Stimulated activated CD4-positive, alpha-beta T cell treated with anti-CD3 and anti-CD28 coated beads, TNF-alpha, amount 100 ng/mL, for 48 hours (primary cell): Measurements from ENCODE around the gene IRF2BP2.

Experiments
- DNase-seq, 3 donors: peaks; one replicate each; pipeline ENCODE4 v3.0.0-alpha.2; 2020; ENCODE audit warnings: low read depth in 3 of 3

IRF2BP2 gene

DNA sequence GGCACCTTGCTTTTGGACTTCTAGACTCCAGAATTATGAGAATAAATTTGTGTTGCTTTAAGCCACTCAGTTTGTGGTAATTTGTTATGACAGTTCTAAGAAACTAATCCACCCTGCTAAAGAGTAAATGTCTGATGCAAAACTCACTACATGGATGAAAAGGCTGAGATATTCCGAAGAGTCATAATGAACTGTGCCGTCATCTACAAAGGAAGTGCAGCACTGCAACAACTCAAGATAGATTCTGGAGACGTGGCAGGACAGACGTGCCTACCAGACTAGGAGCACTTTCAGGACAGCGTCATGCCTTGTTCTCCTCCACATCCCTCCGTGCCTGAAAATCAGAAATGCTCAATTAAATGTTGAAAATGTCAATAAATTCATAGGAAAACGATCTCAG is 24.4 kb upstream of the IRF2BP2 start:
- DNase-seq = no peak

DNA sequence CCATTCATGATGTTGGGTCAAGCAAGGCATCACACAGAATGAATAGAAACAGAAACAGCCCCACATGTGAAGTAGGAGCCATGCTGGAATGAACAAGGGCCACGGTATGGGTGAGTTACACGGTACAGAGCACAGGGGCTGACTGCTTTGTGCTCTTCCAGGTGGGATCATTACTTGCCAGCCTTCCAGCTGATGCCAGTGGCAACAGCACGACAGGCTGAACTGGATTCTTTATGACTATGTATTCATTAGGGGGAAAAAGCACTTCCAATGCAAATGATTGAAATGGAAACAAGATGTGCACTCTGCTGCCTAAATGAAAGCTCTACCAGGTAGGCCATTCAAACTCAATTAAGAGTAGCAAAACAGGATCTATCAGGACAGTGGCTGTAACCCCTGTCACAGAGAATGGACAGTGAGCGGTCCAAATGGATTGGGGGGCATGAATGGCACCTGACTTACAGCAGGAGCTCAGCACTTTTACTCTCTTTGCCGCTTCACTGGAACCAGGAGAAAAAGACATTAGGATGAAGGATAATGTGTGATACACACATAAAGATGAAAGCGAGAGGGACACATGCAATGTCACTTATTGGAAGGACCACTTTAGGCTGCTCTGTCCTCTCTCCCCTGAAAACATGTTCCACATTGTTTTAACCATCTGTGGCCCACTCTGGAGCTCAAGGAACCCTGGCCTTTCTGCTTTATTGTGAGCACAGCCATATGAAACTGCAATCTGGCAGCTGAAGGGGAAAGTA is 23.4 kb upstream of the IRF2BP2 start:
- DNase-seq = no peak

DNA sequence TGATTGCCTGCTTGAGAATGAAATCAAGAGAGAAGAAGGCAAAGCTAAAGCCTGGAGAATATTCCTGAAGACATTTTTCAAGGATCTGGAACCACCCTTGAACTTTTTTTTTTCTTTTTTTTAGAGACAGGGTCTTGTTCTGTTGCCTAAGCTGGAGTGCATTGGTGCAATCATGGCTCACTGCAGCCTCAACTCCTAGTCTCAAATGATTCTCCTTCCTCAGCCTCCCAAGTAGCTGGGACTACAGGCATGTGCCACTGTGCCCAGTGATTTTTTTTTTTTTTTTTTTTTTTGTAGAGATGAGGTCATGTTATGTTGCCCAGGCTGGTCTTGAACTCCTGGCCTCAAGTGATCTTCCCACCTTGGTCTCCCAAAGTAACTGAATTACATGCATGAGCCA is 22.2 kb upstream of the IRF2BP2 start:
- no peak for DNase-seq

DNA sequence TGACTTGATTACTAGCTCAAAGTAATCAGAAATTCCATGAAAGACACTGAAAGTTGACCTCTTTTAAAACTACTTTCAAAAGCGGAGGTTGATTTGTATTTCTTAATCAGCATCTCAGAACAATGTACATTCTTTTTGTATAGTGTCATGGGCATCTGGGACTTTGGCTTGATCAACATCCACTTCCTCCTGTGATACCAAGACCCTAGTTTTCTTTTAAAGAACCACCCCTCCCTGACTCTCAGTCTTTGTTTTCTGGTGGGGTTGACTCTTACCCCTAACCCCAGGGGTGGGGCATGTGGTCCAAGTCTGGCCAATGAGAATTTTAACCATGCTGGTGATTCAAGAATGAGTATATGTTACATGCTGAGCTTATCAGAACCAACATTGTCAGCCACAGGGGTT is 21.7 kb upstream of the IRF2BP2 start:
- no peak for DNase-seq

DNA sequence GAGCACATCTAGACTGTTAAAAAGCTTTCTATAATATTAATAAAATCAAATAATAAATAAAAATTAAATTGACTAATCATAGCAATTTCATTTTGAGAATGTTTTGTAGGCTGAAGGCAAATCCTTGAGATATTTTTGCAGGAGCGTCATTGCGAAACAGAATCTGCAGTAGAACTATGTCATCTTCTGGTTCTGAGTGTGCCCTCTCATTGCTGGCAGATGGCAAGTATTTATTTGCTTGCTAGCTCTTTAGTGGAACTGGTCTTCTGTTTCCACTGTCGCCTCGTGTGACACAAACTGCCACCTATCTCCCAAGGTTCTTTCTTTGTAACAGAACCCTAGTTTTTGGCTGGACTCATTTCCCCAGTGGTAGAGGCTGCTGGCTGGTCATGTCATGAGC is 19.0 kb upstream of the IRF2BP2 start:
- no peak for DNase-seq

DNA sequence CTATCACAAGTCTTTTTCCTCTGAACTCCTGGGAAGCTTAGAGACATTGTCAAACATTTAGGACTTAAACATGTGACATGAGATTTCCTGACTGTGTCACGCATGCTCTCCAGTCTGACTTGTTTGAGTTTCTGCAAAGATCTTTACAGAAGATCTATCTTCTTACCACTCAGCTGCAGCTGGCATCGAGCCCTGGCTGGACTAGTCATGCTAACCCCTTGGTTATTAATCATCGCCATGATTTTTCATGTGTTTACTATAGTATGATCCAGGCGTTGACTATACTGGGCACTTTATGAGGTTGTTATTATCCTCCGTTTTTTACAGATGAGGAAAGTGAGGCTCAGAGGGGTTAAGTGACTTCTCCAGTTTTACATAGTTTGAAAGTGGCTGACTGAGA is 18.1 kb upstream of the IRF2BP2 start:
- no peak for DNase-seq

DNA sequence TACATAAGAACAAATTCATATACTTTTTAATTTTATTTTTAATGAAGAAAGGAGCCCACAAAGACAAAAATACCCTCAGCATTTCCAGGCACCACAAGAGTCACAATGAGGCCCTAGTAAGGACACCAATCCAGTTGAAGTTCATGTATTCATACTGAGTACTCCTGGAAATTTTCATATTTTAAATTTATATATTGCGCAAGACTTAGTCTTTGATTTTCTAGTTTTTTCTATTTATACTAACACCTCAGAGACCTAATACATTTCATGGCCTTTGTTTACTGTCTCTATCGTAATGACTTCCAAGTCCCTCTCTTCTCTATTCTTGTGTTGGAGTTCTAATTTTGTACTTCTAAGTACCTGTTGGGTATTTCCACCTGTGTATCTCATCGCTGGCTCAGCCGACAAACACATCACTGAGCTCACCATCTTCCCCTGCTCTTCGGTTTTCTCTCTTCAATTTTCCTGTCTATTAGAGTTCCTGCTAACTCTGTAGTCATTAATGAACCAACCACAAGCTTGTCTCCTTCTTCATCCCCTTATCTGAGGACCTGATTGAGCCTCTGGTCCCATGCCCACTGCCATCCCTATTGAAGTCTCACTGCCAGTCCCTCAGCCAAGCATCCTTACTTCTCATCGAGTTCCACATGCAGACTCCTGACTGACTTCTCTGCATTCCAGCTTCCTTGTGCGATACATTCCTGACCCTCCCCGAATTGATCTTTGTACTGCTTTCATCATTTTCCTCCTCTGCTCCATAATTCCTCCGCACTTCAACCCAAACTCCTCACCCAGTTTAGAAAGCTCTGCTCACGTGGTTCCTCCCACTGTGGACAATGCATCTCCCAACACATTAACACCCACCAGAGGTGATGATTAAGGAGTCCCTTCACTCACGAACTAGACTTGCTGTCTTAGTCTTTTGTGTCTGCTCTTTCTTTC is 17.3 kb upstream of the IRF2BP2 start:
- no peak for DNase-seq

DNA sequence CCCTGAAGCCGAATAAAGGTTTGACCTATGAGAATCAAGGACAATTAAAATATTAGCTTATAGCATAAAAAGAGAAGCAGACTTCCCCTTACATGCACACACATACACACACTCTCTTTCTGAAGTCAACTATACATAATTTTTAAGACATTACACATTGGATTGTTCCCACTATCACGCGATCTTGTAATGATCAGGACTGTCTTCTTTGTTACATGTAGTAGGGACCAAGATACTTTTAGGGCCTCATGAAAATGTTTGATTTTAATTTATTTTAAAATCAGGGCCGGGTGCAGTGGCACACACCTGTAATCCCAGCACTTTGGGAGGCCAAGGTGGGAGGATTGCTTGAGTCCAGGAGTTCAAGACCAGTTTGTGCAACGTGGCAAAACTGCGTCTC is 16.4 kb upstream of the IRF2BP2 start:
- DNase-seq = no peak

DNA sequence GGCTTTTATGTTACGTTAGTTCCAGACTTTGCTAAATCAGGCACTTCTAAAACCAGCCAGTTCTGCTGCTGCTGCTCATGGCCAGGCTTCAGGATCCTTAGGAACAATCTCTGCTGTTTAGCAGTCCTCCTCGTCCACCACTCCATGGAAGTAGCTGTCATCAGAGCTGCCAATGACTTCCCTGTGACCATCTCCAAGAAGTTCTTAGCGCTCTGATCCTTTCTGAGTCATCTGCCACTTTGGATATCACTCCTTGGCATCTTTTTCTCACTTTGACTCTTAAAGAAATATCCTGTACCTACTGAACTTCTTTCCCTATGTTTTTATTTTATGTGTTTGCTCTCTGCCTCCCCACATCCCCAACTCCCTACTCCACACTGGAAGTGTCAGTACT is 14.7 kb upstream of the IRF2BP2 start:
- no peak for DNase-seq

DNA sequence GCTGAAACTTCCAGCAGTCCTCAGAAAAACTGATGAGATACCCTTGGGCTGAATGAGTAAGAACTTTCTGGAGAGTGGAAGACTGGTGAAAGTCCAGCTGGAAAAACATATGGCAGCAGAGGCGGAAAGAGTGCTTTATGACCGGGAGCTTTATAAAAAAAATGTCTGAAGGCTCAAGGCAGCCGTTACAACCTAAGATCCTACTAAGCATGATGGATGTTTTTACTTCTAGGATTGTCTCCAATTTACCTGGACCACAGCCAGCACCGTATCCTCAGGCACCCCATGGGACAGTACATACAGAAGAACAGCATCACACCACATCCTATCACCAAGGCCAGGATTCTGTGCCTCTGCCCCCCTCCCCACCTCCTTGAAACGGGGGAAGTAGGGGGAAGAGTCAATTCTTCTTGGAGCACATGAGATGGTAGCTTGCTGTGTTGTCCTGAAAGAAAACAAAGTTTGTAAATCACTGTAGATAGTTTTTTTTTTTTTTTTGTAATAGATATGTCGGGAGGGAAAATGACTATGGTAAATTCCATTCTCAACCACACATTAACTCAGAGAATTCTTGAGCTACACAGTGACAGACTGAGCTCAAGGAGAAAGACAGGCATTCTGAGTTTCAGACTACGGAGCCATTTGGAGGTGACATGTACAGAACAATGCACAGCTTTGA is 11.8 kb upstream of the IRF2BP2 start:
- no peak for DNase-seq

DNA sequence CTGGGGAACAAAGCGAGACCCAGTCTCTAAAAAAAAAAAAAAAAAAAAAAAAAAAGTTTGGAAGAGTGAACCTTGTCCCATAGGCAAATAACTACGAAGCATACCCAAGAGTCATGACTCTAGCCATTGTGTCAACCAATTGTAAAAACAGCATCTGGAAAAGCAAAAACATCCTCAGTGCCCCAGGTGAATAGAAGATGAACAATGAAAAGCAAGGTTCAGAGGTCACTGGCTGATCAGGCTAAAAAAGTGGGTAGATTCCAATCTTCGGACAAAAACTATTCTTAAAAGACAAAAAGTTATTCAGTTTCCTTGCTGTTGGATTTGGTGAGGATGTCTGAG is 11.1 kb upstream of the IRF2BP2 start:
- DNase-seq = no peak

DNA sequence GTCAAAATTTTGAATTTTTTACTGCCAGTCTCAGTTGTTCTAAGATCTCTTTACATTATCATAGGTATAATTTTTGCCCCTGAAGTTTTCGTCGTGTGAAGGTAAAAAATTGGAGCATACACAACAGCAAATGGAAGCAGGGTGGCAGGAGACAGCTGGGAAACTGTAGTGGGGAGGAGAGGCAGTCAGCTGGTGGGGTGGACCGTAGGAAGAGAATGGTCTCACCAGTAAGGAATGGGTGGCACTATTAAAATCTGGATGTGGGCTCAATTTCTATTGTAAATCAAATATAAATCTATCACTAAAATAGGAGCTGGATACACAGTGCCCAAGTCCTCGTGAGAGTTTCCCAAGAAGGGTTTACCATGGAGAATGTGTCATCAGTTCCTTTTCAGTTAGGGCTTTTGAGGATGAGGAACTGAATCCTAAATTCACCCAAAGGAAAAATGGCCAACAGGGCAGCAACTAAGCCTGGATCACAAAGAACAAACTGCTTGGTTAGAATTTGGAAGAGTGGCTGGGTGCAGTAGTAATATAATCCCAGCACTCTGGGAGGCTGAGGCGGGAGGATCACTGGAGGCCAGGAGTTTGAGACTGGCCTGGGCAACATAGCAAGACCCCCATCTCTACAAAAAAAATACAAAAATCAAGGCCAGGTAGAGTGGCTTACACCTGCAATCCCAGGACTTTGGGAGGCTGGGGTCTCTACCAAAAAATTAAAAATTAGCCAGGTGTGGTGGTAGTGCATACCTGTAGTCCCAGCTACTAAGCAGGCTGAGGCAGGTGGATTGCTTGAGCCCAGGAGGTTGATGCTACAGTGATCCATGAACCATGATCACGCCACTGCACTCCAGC is 10.5 kb upstream of the IRF2BP2 start:
- no peak for DNase-seq

DNA sequence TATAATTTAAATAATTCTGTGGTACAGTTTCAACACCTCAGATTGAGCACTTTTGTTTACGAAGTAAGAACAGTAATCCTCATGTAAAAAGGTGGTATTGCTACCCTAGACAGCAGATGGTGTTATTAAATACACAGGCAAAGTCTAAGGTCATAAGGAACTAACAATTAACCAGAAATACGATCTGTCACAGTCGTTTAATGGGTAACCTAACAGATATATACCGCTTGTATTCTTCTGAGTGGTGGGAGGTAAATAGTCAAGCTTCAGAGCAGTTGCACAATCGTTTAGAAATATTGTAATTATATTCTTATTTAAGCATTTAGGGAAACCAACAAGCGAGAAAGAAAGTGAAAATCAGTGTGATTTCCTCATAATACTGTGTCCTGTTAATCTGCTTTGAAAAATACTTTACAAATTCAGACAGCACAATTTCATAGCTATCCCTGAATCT is 9.8 kb upstream of the IRF2BP2 start:
- DNase-seq = no peak

DNA sequence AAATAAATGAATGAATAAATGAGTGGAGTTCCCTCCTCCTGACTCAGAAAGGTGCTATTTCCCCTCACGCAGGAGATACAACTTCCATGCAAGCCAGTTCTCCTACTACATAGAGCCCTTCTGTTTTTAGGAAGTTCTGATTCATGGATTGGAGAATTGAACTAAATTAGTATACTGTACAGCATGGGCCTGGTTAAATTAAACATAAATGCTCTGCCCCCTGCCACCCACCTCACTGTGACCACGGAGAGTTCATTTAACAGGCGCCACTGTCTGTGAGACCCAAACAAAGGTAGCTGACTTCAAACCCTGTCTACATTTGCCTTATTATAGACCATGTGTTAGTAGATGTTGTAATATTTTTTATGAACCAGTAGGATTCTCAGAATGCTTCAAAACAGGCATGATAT is 9.1 kb upstream of the IRF2BP2 start:
- DNase-seq = no peak

DNA sequence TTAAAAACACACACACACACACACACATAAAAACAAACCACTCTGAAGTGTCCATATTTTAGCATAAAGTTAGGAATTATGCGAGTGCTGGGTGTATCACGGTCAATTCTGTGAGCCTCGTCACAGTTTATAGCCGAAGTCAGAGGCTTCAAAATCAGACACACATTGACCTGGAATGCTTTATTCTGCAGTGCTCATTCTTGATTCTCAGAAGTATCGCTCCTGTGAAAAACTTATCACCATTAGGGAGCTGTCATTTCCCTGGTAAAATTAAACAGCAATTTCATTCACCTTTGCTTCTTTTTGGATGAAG is 8.7 kb upstream of the IRF2BP2 start:
- DNase-seq = no peak

DNA sequence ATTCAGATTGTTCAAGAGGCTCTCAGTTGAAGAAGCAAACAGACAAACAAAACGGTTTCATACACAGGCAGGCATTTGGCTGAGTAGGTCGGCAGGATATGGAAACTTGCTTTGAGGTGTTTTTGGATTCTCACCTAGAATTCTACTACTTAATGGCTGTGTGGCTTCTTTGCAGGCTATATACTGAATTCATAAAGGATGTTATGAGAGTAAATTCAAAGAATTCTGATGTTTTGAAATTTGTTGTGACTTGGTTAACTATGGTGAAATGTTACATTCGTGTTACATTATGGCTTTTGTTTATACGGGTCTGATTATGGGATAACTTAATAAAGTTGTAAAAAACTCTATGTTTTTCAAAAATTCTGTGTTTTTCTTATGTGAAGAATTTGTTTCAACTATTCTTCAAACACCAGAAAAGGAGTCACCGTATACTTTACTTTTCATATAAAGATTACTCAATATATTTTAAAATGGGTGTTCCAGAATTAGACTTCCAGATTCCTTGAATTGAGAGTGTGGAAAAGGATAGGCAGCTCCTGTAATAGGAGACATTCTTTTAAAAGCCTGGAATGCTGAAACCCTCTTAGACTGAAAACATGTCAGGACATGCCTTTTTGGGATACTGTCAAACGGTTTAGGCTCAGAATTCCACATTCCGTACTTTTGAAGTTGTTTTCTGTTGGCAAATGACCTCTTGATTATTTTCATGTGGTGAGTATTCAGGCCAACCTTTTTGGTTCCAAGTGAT is 8.2 kb upstream of the IRF2BP2 start:
- DNase-seq = no peak

DNA sequence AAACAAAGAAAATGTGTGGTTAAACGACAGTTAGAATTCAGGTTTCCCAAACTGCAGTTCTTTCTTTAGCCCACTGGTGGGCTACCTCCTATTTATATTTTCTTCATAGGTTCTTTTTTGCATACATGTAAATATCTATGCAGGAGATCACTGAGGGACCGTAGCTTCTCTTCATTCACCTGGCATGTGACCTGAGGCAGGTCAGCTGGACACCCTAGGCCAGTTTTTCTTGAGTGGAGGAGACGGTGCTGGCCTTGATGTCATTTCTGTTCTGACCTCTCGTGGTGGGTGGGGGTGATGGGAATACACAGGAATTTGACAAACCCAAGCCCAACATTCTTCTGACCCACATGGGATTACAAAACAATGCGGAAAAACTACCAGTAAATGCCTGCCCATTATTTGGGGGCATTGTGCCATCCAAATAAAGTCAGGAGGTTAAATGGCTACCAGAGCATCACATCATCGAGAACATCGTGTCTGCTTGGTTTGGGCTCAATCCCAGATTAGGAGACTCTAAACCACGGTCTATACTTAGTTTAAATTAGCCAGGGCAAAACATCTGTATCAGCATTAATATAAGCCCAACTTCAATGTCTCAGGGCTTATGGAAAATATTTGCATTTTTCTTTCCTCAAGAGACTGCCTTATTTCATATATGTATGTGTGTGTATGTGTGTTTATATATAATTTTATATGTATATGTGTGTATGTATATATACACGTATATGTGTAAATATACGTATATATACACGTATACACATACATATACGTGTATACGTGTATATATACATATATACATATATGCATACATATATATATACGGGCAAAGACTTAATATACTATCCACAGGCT is 7.4 kb upstream of the IRF2BP2 start:
- no peak for DNase-seq

DNA sequence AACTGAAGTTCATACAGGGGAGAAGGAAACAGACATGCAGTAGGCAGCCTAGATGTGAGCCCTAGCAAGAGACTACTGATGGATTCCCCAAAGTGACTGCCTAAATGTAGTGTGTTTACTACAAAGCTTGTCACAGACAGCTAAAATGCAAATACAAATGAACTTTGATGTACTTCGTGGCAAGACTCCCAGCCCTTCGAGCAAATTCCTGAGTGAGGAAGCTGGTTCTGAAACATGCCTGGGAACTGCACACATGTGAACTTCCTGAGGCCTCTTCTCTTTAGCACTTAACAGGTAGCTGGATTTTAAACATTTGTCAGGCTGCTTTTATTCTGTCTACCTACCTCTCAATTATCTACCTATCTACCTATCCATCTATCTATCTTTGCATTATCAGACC is 6.7 kb upstream of the IRF2BP2 start:
- DNase-seq = no peak

DNA sequence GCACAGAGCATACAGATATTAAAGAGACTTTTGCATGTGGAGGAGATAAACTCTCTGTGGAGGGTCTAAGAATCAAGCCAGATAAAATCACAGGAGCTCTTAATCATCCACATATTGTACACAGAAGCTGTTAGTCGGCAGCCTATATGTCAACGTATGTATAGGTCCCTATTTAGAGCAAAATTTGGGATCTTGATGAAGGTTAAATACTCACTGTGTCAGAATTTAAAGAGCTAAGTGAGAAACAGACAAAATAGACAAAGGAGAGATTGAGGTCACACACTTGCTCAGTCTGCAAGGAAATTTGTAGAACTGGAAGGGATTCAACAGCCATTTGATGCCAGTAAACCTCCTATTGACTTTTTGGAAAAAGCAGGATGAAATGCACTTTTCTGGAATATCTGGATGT is 4.1 kb upstream of the IRF2BP2 start:
- no peak for DNase-seq
